Peyer's patch (tissue), 4 donors: ENCODE results near the gene ELP2. TPM values are rescaled to one million over a fixed set of nuclear protein-coding genes. Genes with fewer than 3 reads are reported as not detected.
"Not testable (repeated sequence)": the region's sequence is repeated elsewhere in the genome, so short reads cannot be mapped to it uniquely, and the experiment has no call there.

Experiments used
- DNase-seq, 3 donors: peaks; one replicate each; pipeline ENCODE4 v3.0.0-alpha.2; 2017 to 2019
- H3K27ac ChIP-seq, 4 donors: fragments of 200-600 bp; sonication (generic); one replicate each; pipeline ENCODE4 v1.5.1; 2016 to 2019
- H3K27me3 ChIP-seq, 2 donors: fragments of 200-600 bp; sonication (generic); one replicate each; pipeline ENCODE4 v1.5.1; 2019
- H3K36me3 ChIP-seq, 3 donors: fragments of 200-600 bp; sonication (generic); one replicate each; pipeline ENCODE4 v1.5.1; 2016 to 2019
- H3K4me1 ChIP-seq, 4 donors: fragments of 200-600 bp; sonication (generic); one replicate each; pipeline ENCODE4 v1.5.1; 2016 to 2019
- H3K4me3 ChIP-seq, 4 donors: fragments of 200-600 bp; sonication (generic); 1 replicate in 3 of 4; 2 replicates in 1 of 4; pipeline ENCODE4 v1.5.1; 2016 to 2019; ENCODE audit warnings: mild to moderate bottlenecking in 1 of 4
- H3K9me3 ChIP-seq, 4 donors: fragments of 200-600 bp; sonication (generic); one replicate each; pipeline ENCODE4 v1.5.1; 2016 to 2019; ENCODE audit warnings: mild to moderate bottlenecking in 1 of 4
- POLR2A ChIP-seq, 2 donors: fragments of 450-650 bp; IDR thresholded peaks; one replicate each; pipeline ENCODE4 v1.5.1; 2017; ENCODE audit warnings: antibody characterized with exemption in 2 of 2, mild to moderate bottlenecking in 2 of 2, moderate library complexity in 2 of 2
- total RNA-seq, 4 donors: library from RNA; depleted of rRNA; stranded (reverse); fragments of >200 nt; gene quantifications; one replicate each; pipeline ENCODE4 v1.1.0, GENCODE V29; 2016
- TF ChIP-seq, protein P1 (sequence below), 6 experiments: fragments of 450-650 bp in 4 of 6; fragments of 200-600 bp in 2 of 6; sonication (generic) in 1 of 6; IDR thresholded peaks; one replicate each; pipeline ENCODE4 v1.5.1; 2017 to 2019; ENCODE audit warnings: antibody characterized with exemption in 6 of 6, mild to moderate bottlenecking in 3 of 6, moderate library complexity in 1 of 6

The ELP2 gene
- total RNA-seq, 4 donors from 2014 or later, result 41.2 to 74.6 (median 55.7) TPM

DNA sequence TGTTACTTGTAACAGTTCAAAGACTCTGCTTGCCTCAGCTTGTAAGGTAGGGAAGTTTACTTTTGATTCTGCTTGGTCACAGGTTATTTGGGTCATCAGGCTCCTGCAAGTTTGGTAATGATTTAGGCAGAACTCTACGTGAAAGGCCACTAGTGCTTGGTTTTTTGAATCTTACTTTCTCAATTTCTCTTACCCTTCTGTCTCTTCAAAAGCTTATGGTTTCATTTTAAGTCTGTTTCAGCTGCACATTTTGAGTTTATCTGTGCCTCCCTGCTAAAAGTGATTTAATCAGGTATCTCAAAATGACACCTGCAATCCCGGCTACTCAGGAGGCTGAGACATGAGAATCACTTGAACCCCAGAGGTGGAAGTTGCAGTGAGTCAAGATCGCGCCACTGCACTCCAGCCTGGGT, 31.3 kb downstream of the ELP2 start:
- no peaks in the 10 kb centered on the region for H3K9me3 ChIP-seq
- no peaks in the 10 kb centered on the region for H3K27me3 ChIP-seq
- H3K4me1 ChIP-seq, result no peaks in the 10 kb centered on the region
- H3K27ac ChIP-seq, result no peak overlapping the region
- no peak for DNase-seq
- no peak overlapping the region for H3K4me3 ChIP-seq
- peaks cover 0 to 88% (median 0%) of the 10 kb centered on the region in 3 donors for H3K36me3 ChIP-seq
- no peak for TF ChIP-seq POLR2A (IDR thresholded peaks at IDR 0.05)
- TF ChIP-seq, protein P1, sequence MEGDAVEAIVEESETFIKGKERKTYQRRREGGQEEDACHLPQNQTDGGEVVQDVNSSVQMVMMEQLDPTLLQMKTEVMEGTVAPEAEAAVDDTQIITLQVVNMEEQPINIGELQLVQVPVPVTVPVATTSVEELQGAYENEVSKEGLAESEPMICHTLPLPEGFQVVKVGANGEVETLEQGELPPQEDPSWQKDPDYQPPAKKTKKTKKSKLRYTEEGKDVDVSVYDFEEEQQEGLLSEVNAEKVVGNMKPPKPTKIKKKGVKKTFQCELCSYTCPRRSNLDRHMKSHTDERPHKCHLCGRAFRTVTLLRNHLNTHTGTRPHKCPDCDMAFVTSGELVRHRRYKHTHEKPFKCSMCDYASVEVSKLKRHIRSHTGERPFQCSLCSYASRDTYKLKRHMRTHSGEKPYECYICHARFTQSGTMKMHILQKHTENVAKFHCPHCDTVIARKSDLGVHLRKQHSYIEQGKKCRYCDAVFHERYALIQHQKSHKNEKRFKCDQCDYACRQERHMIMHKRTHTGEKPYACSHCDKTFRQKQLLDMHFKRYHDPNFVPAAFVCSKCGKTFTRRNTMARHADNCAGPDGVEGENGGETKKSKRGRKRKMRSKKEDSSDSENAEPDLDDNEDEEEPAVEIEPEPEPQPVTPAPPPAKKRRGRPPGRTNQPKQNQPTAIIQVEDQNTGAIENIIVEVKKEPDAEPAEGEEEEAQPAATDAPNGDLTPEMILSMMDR (IDR thresholded peaks at IDR 0.05), result no peak

DNA sequence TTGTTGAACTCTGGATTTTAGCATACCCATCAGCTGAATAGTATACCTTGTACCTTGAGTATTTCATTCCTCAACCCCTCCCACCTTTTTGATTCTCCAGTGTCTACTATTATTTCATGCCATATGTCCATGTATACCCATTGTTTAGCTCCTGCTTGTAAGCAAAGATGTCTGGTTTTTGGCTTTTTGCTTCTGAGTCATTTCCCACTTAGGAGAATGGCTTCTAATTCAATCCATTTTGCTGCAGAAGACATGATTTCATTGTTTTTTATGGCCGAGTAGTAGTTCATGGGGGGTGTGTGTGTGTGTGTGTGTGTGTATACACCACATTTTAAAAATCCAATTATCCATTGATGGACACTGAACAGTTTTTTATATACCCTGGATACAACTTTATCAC, 33.3 kb downstream of the ELP2 start:
- TF ChIP-seq POLR2A (IDR thresholded peaks at IDR 0.05), result no peak
- TF ChIP-seq, protein P1 (IDR thresholded peaks at IDR 0.05), result no peak
- Histone ChIP-seq H3K9me3 (no peaks in the 10 kb centered on the region), H3K4me1 (no peaks in the 10 kb centered on the region), H3K4me3 (no peak overlapping the region), H3K27me3 (no peaks in the 10 kb centered on the region), H3K36me3 (peaks cover 0 to 89% (median 0%) of the 10 kb centered on the region in 3 donors), H3K27ac (no peak overlapping the region)
- DNase-seq, result no peak

DNA sequence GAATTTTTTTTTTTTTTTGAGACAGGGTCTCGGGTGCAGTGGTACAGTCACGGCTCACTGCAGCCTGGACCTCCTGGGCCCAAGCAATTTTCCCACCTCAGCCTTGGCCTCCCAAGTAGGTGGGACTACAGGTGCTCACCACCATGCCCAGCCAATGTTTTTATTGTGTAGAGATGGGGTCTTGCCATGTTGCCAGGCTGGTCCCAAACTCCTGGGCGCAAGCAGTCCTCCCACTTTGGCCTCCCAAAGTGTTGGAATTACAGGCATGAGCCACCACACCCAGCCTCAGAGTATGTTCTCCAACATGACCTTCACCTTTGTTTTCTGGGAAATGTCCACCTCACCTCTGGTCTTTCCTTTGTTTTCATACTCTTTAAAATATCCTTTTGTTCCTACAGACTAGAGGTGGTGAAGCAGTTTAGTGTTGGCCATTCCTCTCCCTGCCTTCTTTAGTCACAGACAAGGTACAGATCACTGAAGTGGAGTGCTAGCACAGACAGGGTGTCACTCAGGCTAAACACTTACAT, 38.1 kb downstream of the ELP2 start:
- Histone ChIP-seq H3K4me3 (no peak overlapping the region), H3K9me3 (no peaks in the 10 kb centered on the region), H3K27me3 (no peaks in the 10 kb centered on the region), H3K36me3 (peaks cover 0 to 93% (median 0%) of the 10 kb centered on the region in 3 donors), H3K4me1 (no peaks in the 10 kb centered on the region), H3K27ac (no peak overlapping the region)
- TF ChIP-seq, protein P1 (IDR thresholded peaks at IDR 0.05), result no peak
- TF ChIP-seq POLR2A (IDR thresholded peaks at IDR 0.05), result no peak
- no peak for DNase-seq

DNA sequence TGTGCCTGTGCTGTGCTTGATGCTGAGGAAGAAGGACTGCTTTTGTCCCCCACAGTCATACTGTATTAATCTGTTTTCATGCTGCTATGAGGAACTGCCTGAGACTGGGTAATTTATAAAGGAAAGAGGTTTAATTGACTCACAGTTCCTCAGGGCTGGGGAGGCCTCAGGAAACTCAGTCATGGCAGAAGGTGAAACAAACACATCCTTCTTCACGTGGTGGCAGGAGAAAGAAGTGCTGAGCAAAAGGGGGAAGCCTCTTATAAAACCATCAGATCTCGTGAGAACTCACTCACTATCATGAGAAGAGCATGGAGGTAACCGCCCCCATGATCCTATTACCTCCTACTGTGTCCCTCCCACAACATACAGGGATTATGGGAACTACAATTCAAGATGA, 38.6 kb downstream of the ELP2 start:
- not testable (repeated sequence) for H3K4me3 ChIP-seq, H3K27ac ChIP-seq, H3K27me3 ChIP-seq, H3K9me3 ChIP-seq, H3K4me1 ChIP-seq, DNase-seq
- H3K36me3 ChIP-seq, result peaks cover 0 to 88% (median 0%) of the 10 kb centered on the region in 3 donors

DNA sequence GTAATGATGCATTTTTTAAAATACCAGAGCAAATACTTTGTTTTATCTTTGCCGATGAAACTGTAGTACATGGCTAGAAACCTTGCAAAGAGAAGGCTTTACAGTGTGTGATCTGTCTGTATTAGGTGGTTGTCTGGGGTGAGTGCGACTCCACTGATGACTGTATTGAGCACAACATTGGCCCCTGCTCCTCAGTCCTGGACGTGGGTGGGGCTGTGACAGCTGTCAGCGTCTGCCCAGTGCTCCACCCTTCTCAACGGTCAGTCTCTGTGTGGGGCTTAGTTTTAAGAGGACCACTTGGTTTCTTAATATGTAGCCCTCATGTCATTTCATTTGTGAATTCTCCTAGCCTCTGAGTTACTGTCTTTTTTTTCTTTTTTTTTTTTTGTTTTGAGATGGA, 40.2 kb downstream of the ELP2 start:
- Histone ChIP-seq H3K4me3 (no peak overlapping the region), H3K4me1 (no peaks in the 10 kb centered on the region), H3K9me3 (no peaks in the 10 kb centered on the region), H3K27me3 (no peaks in the 10 kb centered on the region), H3K27ac (no peak overlapping the region), H3K36me3 (peaks cover 0 to 87% (median 0%) of the 10 kb centered on the region in 3 donors)
- DNase-seq, result no peak
- TF ChIP-seq POLR2A (IDR thresholded peaks at IDR 0.05), result no peak

DNA sequence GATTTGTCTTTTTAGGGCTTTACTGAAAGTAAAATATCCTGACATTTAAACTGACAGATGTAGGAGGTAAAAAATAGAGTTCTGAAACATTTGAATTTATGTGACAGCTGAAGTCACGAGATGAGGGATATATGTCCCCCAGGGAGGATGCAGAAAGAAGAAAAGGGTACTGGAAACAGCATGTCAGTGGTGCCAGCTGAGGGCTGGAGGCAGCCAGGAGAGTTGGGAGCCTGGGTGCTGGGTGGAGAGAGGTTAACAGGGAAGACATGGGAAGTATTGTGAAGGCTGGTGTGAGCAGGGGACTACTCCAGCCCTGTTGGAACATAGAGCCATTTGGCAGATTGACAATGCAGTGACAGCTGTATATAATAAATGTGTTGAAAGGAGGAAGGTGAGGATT, 45.8 kb downstream of the ELP2 start:
- H3K27me3 ChIP-seq, result no peaks in the 10 kb centered on the region
- no peak overlapping the region for H3K4me3 ChIP-seq
- DNase-seq, result no peak
- no peaks in the 10 kb centered on the region for H3K9me3 ChIP-seq
- peak overlapping the region in 2 of 4 donors; percentile 26 to 80 for H3K27ac ChIP-seq
- peaks cover 0 to 15% (median 3%) of the 10 kb centered on the region in 4 donors for H3K4me1 ChIP-seq
- peaks cover 0 to 45% (median 0%) of the 10 kb centered on the region in 3 donors for H3K36me3 ChIP-seq
- no peak for TF ChIP-seq POLR2A (IDR thresholded peaks at IDR 0.05)
- TF ChIP-seq, protein P1 (IDR thresholded peaks at IDR 0.05), result no peak

DNA sequence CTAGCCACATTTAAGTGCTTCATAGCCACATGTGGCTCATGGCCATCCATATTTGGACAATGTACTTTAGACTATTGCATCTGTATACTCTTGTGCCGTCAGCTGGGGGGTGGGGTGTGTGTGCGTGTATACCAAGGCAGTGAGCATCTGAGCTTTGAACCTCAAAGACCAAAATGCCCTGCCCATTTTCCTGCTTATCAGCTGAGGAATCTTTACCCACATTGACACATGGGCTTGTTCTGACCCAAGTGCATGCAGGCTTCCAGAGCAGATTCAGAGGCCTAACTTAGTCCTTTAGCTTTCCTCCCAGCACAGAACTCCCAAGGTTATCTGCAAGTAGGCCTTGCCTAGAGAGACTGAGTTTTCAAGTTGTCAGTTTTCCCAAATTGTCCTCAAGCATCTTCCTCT, 46.5 kb downstream of the ELP2 start:
- peaks cover 0 to 15% (median 3%) of the 10 kb centered on the region in 4 donors for H3K4me1 ChIP-seq
- no peak overlapping the region for H3K4me3 ChIP-seq
- H3K9me3 ChIP-seq, result no peaks in the 10 kb centered on the region
- peak in 2 of 3 donors; percentile 85 to 89 for DNase-seq
- peaks cover 0 to 38% (median 0%) of the 10 kb centered on the region in 3 donors for H3K36me3 ChIP-seq
- no peaks in the 10 kb centered on the region for H3K27me3 ChIP-seq
- H3K27ac ChIP-seq, result peak overlapping the region in 3 of 4 donors; percentile 11 to 80 (median 40)
- TF ChIP-seq, protein P1 (IDR thresholded peaks at IDR 0.05), result no peak
- no peak for TF ChIP-seq POLR2A (IDR thresholded peaks at IDR 0.05)
